Epithelial cell of proximal tubule (primary cell): ENCODE data around the gene PRR14L. TPM values are rescaled to one million over a fixed set of nuclear protein-coding genes. Genes with fewer than 3 reads are reported as not detected.
"Not testable (repeated sequence)": the region's sequence is repeated elsewhere in the genome, so short reads cannot be mapped to it uniquely, and the experiment has no call there.

Source experiments
- DNase-seq: peaks from one replicate; pipeline ENCODE4 v3.0.0-alpha.2; 2011; ENCODE audit warnings: low read depth
- H3K4me3 ChIP-seq: 2 replicates; pipeline ENCODE4 v1.5.1; 2011; ENCODE audit warnings: low read depth, mild to moderate bottlenecking, low read length
- total RNA-seq: library from RNA; depleted of rRNA; stranded (reverse); fragments of >200 nt; gene quantifications from 2 replicates; pipeline ENCODE4 v1.2.3, GENCODE V29; 2015
- TF ChIP-seq, protein P1 (sequence below): conservative IDR thresholded peaks from 2 replicates; pipeline ENCODE4 v1.5.1; 2012; ENCODE audit warnings: low read depth, mild to moderate bottlenecking, low read length

The PRR14L gene
- total RNA-seq, 1 donor from 2014 or later = 15.9 TPM

DNA sequence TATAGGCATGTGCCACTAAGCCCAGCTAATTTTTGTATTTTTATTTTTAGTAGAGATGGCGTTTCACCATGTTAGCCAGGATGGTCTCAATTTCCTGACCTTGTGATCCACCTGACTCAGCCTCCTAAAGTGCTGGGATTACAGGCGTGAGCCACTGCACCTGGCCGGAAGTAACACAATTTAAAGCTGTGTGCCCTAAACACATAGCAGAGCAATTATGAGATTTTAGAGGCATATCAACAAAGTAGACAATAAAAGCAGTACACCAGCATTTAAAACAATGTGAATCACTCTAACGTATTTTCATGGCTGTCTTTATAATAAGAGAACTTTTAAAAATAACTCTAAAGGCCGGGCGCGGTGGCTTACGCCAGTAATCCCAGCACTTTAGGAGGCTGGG, 42.4 kb downstream of the PRR14L start:
- H3K4me3 ChIP-seq = no peak overlapping the region
- DNase-seq = no peak
- TF ChIP-seq, protein P1, sequence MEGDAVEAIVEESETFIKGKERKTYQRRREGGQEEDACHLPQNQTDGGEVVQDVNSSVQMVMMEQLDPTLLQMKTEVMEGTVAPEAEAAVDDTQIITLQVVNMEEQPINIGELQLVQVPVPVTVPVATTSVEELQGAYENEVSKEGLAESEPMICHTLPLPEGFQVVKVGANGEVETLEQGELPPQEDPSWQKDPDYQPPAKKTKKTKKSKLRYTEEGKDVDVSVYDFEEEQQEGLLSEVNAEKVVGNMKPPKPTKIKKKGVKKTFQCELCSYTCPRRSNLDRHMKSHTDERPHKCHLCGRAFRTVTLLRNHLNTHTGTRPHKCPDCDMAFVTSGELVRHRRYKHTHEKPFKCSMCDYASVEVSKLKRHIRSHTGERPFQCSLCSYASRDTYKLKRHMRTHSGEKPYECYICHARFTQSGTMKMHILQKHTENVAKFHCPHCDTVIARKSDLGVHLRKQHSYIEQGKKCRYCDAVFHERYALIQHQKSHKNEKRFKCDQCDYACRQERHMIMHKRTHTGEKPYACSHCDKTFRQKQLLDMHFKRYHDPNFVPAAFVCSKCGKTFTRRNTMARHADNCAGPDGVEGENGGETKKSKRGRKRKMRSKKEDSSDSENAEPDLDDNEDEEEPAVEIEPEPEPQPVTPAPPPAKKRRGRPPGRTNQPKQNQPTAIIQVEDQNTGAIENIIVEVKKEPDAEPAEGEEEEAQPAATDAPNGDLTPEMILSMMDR = no peak

DNA sequence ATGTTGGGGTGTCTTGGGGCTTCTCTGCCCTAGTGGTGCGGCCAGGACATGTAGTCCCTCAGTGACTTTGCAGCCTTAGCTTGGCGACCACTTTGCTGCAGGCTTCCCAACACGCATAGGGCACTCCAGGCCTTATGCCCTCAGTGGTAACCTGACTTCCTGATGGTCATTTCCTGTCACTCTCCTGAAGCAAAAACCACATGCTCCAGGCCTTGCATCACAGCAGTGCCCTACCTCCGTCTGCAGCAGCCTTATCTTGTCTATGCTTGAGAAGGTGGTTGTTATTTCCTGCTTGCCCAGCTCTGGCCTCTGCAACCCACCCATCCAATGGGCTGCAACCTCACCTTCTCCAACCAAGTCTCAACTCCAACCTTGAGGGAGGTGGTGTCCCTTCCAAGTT, 54.5 kb downstream of the PRR14L start:
- DNase-seq = no peak
- H3K4me3 ChIP-seq = no peak overlapping the region
- TF ChIP-seq, protein P1 = no peak

DNA sequence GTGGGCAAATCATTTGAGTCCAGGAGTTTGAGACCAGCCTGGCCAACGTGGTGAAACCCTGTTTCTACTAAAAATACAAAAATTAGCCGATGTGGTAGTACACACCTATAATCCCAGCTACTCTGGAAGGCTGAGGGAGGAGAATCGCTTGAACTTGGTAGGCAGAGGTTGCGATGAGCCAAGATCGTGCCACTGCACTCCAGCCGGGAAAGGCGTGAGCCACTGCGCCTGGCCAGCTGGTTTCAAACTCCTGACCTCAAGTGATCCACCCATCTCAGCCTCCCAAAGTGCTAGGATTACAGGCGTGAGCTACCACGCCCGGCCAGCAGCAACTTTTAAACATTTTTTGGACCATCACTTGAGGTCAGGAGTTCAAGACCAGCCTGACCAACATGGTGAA, 55.9 kb downstream of the PRR14L start:
- H3K4me3 ChIP-seq, DNase-seq: not testable (repeated sequence)

DNA sequence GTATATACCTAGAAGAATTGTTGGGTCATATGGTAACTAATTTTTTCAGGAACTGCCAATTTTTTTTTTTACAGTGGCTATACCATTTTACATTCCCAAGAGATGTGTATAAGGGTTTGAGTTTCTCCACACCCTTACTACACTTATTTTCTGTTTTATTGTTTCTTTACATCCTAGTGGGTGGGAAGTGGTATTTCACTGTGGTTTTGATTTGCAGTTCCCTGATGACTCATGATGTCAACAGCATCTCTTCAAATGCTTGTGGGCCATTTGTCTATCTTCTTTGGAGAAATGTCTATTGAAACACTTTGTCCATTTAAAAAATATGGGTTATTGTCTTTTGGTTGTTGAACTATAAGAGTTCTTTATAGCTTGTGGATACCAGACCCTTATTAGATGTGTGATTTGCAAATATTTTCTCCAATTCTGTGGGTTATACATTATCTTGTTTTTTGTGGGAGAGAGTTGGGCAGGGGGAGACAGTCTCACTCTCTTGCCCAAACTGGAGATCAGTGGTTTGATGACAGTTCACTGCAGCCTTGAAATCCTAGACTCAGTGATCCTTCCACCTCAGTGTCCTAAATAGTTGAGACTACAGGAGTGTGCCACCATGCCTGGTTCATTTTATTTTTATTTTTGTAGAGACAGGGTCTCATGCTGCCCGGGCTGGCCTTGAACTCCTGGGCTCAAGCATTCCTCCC, 57.6 kb downstream of the PRR14L start:
- H3K4me3 ChIP-seq = no peak overlapping the region
- DNase-seq = no peak
- TF ChIP-seq, protein P1 = no peak

DNA sequence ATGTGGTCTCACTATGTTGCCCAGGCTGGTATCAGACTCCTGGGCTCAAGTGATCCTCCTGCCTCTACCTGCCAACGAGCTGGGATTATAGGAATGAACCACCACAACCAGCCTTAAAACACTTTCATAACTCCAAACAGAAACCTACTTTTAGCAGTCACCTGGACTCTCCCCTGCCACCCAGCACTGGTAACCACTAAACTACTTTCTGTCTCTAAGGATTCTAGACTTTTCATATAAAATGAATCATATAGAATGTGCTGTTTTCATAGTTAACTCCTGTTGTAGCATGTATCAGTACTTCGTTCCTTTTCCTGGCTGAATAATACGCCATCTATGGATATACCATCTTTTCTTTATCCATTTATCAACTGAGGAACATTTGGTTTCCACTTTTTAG, 58.5 kb downstream of the PRR14L start:
- TF ChIP-seq, protein P1 = no peak
- no peak overlapping the region for H3K4me3 ChIP-seq
- DNase-seq = no peak

DNA sequence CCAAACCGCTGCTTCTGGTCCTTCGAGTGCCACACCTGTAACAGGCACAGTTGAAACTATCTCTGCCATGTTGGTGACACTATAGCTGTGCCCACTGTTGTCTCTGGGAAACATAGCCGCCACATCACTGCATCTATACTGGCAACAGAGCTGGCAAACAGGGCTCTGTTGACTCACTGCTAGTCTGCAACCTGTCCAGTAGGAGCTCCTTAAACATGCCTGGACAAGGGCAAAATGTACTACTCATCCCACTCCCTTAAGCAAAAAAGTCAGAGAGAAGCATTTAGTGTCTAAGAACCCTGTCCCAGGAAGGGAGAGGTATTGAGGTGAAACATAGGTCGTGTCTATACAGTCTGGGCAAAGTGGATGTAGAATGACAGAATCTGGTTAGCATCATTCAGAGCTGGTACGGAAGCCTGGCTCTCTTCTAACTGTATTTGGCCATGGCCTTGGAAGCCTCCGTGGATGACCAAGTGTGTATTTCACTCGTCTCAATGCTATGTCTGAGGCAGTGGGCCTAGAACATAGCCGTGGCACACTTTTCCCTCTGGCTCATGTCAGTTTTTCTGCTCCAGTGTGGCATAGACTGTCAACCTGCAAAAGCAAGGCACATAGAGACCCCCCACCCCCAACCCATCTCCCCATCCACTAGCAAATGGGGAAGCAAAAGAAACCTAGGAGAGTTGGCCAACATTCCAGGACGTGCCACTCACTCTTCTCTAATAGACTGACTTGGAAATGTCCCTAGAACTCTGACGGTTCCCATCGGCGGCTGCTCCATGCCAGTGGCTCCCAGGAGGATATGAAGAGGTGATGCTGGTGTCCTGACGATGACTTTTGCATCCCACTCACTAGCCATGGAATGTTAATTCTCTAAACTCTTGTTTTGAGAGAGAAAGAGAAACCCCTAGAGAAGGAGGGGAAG, 66.5 kb downstream of the PRR14L start:
- TF ChIP-seq, protein P1 = no peak
- DNase-seq = no peak
- no peak overlapping the region for H3K4me3 ChIP-seq

DNA sequence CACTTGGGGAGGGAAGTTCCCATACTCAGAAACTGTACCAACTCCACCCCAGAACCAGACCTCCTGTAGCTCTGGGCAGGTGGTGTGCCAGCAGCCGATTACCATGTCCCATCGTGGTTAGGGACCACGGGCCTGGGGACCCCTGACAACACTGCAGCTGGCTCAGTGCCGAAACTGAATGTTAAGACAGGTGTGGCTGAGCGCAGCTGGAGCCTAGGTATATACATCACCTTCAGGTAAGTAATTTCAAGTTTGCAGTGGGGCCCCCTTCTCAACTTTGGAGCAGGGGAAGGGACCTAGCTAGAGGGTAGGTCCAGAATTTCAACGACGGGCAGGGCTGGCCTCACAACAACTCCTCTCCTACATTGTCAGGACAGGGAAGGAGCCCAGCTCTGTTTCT, 67.2 kb downstream of the PRR14L start:
- TF ChIP-seq, protein P1 = no peak
- no peak for DNase-seq

More for the DNA sequence above, 67.2 kb downstream of the PRR14L start:
- no peak overlapping the region for H3K4me3 ChIP-seq
